Germinal center (tissue), 1 donor: ENCODE data around the gene WFS1.

Source experiments
- DNase-seq: peaks from one replicate; pipeline ENCODE4 v3.0.0; 2012; ENCODE audit warnings: mixed read lengths, low spot score

WFS1 gene, protein sequence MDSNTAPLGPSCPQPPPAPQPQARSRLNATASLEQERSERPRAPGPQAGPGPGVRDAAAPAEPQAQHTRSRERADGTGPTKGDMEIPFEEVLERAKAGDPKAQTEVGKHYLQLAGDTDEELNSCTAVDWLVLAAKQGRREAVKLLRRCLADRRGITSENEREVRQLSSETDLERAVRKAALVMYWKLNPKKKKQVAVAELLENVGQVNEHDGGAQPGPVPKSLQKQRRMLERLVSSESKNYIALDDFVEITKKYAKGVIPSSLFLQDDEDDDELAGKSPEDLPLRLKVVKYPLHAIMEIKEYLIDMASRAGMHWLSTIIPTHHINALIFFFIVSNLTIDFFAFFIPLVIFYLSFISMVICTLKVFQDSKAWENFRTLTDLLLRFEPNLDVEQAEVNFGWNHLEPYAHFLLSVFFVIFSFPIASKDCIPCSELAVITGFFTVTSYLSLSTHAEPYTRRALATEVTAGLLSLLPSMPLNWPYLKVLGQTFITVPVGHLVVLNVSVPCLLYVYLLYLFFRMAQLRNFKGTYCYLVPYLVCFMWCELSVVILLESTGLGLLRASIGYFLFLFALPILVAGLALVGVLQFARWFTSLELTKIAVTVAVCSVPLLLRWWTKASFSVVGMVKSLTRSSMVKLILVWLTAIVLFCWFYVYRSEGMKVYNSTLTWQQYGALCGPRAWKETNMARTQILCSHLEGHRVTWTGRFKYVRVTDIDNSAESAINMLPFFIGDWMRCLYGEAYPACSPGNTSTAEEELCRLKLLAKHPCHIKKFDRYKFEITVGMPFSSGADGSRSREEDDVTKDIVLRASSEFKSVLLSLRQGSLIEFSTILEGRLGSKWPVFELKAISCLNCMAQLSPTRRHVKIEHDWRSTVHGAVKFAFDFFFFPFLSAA

DNA sequence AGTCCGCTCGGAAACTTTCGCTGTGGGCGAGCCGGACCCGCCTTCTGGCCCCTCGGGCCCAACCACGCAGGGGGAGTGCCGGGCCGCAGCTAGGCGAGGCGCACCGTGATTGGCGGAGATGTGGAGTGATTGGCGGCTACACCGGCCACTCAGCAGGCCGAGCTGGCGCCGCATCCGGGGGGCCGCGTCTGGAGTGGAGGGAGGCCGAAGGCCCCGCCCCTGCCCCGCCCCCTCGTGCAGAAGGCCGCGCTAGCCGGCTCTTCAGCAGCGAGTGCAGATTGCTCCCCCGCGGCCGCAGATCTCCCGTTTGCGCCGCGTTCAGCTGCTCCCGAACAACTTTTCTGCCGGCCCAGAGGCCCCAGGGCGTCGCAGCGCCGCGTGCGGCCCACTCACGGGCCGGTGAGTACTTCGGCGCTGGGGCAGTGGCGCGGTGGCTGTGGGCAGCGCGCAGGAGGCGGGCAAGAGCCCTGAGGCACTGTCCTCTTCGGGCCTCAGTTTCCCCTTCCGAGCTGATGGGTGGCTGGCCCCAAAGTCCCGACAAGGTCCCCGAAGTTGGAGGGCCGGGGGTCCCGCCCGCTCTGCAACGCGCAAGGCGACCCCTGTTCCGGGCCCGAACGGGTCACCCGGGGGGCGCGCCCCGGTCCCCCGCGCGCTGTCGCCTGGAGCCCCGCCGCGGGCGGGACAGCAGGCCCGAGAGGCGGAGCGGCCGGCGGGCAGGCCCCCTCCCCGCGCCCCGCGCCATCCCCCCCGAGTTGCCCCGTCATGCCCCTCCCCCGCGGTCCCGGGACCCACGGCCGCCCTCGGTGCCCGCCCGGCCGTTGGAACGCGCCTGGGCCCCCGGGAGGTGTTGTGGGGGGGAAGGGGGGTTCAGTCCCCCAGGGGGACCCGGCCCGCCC, at the start of gene WFS1:
WFS1 (plus strand) TSS at position 235 of the 896 bp plus-strand sequence. CDS start 7,606 bp downstream, outside the sequence.
- peak; percentile 100 for DNase-seq

GRCh38 chr4:6221301-6221850, 48.3 kb upstream of the WFS1 start:
- no peak for DNase-seq

DNA sequence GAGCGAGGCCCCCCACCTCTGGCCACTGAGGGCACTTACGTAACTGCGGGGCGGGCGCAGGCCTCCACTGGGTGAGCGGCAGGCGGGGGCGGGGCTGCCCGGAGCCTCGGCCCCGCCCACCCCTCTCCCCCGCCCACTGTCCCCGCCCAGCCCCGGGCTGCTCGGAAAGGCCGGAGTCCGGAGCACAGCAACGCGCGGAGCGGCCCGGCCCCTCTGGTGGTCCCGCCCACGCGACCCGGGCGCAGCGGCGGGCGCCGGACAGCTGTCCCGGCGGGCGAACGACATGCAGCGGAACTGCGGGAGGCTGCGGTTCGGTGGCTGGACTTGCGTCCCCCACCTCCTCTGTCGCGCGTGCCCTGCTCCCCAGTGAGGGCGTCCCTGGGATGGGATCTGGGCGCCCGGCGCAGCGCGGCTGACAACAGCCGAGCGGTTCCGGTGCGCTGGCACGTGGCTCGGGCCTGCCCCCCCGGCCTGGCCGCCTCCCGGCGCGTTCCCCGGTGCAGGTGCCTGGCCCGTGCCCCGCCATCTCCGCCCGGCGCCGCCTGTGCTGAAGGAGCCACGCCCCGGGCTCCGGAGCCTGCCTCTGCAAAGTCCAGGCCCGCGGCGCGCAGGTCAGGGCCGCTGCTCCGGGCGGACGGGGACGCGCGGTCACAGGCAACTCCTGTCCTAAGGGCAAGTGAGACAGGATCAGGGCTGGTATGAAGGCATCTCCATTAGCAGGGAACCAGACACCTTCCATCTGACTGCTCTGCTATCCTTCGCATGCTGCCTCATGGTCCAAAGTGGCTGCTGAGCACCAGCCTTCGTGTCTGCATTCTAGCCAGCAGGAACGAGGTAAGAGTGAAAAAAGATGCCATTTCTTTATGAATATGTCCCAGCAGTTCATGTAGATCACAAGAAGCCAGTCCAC, 47.5 kb upstream of the WFS1 start:
- peak; percentile 51 for DNase-seq

GRCh38 chr4:6222761-6223292, 46.8 kb upstream of the WFS1 start:
- no peak for DNase-seq

DNA sequence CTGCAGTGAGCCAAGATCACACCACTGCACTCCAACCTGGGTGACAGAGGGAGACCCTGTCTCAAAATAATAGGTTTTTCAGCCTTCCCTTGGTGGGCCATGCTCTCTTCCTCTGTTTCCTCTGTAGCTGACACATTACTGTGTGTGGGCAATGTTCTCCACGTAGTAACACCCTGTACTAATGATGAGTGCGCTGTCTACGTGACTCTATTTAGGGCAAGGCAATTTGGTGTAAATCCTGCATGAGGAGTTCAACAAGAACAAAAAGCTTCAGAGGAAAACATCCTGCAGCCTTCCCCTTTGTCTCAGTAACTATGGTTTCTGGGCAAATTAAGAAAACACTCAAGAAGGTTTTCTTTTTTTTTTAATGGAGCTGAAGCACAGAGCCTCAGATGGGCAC, 44.9 kb upstream of the WFS1 start:
- DNase-seq = no peak

GRCh38 chr4:6225469-6225868, 44.2 kb upstream of the WFS1 start:
- no peak for DNase-seq

- no peak for DNase-seq
Measured at GRCh38 chr4:6226506-6226905, 43.1 kb upstream of the WFS1 start.

GRCh38 chr4:6227412-6228157, 42.1 kb upstream of the WFS1 start:
- DNase-seq = no peak

GRCh38 chr4:6228158-6229067, 41.2 kb upstream of the WFS1 start:
- DNase-seq = no peak

GRCh38 chr4:6229095-6229494, 40.6 kb upstream of the WFS1 start:
- DNase-seq = no peak

DNA sequence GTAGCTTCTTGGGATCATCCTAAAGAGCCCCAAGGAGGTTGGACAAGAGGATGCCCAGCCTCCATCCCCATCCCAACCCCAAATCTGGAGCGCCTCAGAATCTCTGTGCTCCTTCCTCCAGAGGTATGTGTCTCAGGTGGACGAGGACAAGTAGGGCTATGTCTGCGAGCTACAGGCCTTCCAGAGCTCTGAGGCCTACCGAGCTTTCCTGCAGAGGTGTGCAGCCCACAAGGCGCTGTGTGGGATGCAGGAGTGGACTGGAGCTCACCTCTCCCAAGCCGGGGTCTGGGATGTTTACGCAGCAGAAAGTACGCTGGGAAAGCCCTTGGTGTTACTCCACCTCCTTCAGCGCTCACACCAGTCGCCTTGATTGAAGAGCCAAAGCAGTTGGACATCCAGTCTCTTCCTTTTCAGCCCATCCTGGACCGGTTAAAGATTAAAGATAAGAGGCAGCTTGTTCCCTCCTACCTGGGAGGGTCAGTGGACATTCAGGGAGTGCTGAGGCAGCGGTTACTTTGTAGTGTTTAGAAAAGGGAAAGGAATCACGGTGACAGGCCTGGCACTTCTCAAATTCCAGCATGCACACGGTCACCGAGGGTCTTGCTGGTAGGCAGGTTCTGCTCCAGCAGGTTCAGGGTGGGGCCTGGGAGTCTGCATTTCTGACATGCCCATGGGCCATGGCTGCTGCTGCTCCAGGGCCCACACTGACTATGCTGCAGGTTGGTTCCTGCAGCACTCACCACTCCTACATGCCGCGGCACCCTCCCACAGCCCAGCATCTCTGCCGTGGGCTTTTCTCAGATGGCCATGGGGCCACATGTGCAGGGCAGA, 39.8 kb upstream of the WFS1 start:
- DNase-seq = no peak

- no peak for DNase-seq
Measured at GRCh38 chr4:6230502-6230785, 39.2 kb upstream of the WFS1 start.

GRCh38 chr4:6230827-6231662, 38.6 kb upstream of the WFS1 start:
- DNase-seq = no peak

DNA sequence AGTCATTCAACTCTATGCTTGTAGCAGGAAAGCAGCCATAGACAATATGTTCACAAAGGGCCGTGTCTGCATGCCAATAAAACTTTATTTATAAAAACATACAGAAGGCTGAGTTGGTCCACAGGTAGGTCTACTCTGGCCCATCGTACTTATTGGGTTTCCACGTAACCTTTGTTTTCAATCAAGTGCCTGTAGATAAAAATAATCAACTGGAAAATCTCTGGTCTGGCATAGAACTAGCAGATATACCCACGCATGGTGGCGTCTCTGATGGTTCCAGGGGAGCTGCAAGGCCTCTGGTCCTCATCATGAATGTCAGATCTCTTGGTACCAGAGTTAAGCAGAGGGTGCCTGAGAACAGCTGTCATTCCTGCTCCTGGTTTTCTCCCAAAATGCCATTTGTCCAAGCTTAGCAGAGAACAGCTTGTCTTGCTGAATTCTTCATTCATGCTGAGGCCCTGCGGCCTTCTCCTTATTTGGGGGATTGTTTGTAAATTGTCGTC, 37.9 kb upstream of the WFS1 start:
- DNase-seq = no peak

- no peak for DNase-seq
Measured at GRCh38 chr4:6232836-6233785, 36.5 kb upstream of the WFS1 start.

DNA sequence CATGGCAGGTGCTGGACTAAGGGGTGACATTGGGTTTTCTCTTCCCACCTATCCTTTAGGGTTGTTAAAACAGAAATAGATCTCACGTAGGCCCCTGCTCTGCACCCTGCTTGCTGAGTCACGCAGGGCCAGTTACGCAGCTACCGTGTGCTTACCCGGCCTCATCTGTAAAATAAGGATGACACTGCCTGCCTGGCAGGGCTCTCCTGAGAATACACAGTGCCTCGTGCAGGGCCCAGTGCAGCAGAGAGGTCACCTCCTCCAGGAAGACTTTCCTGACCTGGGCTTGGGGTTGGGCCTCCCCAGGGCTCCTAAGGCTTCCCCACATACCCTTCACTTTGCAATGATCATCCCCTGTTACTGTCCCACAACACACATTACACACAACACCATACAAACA, 35.7 kb upstream of the WFS1 start:
- DNase-seq = no peak
